MM.1S (cell line): ENCODE measurements around the gene CDC5L.

Experiments used
- DNase-seq: peaks from one replicate; pipeline ENCODE4 v3.0.0-alpha.2; 2015
- H2AFZ ChIP-seq: fragments of 300-600 bp; sonication (generic); 2 replicates; pipeline ENCODE4 v1.6.0; 2016; ENCODE audit warnings: antibody characterized with exemption, low read length
- H3F3A ChIP-seq: fragments of 300-600 bp; sonication (generic); 2 replicates; pipeline ENCODE4 v1.6.1; 2016; ENCODE audit warnings: mild to moderate bottlenecking, antibody characterized with exemption, low read length, moderate library complexity, mixed read lengths; ENCODE audit not compliant: insufficient read depth
- H3K27ac ChIP-seq: fragments of 300-600 bp; sonication (generic); 2 replicates; pipeline ENCODE4 v1.5.1; 2016; ENCODE audit warnings: mild to moderate bottlenecking, low read length
- H3K27me3 ChIP-seq: fragments of 300-600 bp; sonication (generic); replicated peaks from 2 replicates; pipeline ENCODE4 v1.6.0; 2016; ENCODE audit warnings: low read length; ENCODE audit not compliant: insufficient read depth
- H3K36me3 ChIP-seq: fragments of 300-600 bp; sonication (generic); replicated peaks from 2 replicates; pipeline ENCODE4 v1.6.1; 2016; ENCODE audit warnings: mild to moderate bottlenecking, low read length, mixed read lengths; ENCODE audit not compliant: insufficient read depth
- H3K4me1 ChIP-seq: fragments of 300-600 bp; sonication (generic); 2 replicates; pipeline ENCODE4 v1.6.1; 2016; ENCODE audit warnings: low read length, mixed read lengths
- H3K4me2 ChIP-seq: fragments of 300-600 bp; sonication (generic); 2 replicates; pipeline ENCODE4 v1.6.0; 2016; ENCODE audit warnings: low read depth, low read length
- H3K4me3 ChIP-seq: fragments of 300-600 bp; sonication (generic); 2 replicates; pipeline ENCODE4 v1.5.1; 2016; ENCODE audit warnings: low read length, mixed read lengths
- H3K79me2 ChIP-seq: fragments of 300-600 bp; sonication (generic); 2 replicates; pipeline ENCODE4 v1.6.1; 2016; ENCODE audit warnings: mixed run types, low read length, mixed read lengths
- H3K9ac ChIP-seq: fragments of 300-600 bp; sonication (generic); 2 replicates; pipeline ENCODE4 v1.6.1; 2016; ENCODE audit warnings: low read length, mixed read lengths
- H3K9me2 ChIP-seq: fragments of 300-600 bp; sonication (generic); replicated peaks from 2 replicates; pipeline ENCODE4 v1.6.1; 2016; ENCODE audit warnings: mild to moderate bottlenecking, low read length, mixed read lengths; ENCODE audit not compliant: insufficient read depth
- H3K9me3 ChIP-seq: fragments of 300-600 bp; sonication (generic); replicated peaks from 2 replicates; pipeline ENCODE4 v1.6.1; 2016; ENCODE audit warnings: mild to moderate bottlenecking, low read length, mixed read lengths; ENCODE audit not compliant: insufficient read depth
- H4K20me1 ChIP-seq: fragments of 300-600 bp; sonication (generic); 2 replicates; pipeline ENCODE4 v1.6.1; 2016; ENCODE audit warnings: mild to moderate bottlenecking, low read length, moderate library complexity, mixed read lengths; ENCODE audit not compliant: insufficient read depth
- EZH2 ChIP-seq: fragments of 300-600 bp; sonication (generic); optimal IDR thresholded peaks from 2 replicates; pipeline ENCODE3; 2017; ENCODE audit warnings: low read depth, mild to moderate bottlenecking, antibody characterized with exemption, low read length, mixed read lengths
- EZH2phosphoT487 ChIP-seq: fragments of 300-600 bp; sonication (generic); IDR thresholded peaks from 2 replicates; pipeline ENCODE4 v1.6.1; 2018; ENCODE audit warnings: antibody characterized with exemption, low read length
- TF ChIP-seq, protein P1 (sequence below): fragments of 300-600 bp; sonication (generic); IDR thresholded peaks from 2 replicates; pipeline ENCODE4 v1.5.1; 2016; ENCODE audit warnings: antibody characterized with exemption, low read length, mixed read lengths

Gene CDC5L

DNA sequence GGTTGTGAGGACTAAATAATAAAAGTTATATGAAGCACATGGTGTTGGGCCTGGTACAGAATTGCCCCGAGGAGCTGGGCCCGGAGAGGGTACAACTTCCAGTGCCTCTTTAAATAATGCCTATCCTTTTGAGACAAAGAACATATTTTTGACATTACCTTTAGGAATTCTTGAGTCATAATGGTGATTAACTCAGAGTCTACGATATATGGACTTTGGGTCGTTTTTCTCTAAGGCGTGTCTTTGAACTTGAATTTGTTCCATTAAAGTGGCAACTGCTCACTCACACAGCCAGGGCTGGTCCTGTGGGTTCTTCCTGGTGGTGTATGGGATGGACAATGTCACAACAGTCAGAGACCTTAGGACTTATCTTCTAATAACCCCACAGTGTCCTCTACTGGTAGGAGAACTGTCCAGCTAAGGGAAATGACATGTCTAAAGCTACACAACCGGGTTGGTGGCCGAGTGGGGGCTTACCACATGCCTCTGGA is 106.5 kb downstream of the CDC5L start:
- no peaks in the 10 kb centered on the region for H3K79me2 ChIP-seq
- no peak overlapping the region for H3K9ac ChIP-seq
- no peaks in the 10 kb centered on the region for H3K4me1 ChIP-seq
- no peak overlapping the region for H2AFZ ChIP-seq
- no peak overlapping the region for H3K4me3 ChIP-seq
- no peaks in the 10 kb centered on the region for H3K36me3 ChIP-seq
- no peaks in the 10 kb centered on the region for H4K20me1 ChIP-seq
- no peak overlapping the region for H3K27ac ChIP-seq
- DNase-seq: no peak
- no peaks in the 10 kb centered on the region for H3K9me2 ChIP-seq
- H3K4me2 ChIP-seq: no peak overlapping the region
- no peak for TF ChIP-seq EZH2
- TF ChIP-seq, protein P1, sequence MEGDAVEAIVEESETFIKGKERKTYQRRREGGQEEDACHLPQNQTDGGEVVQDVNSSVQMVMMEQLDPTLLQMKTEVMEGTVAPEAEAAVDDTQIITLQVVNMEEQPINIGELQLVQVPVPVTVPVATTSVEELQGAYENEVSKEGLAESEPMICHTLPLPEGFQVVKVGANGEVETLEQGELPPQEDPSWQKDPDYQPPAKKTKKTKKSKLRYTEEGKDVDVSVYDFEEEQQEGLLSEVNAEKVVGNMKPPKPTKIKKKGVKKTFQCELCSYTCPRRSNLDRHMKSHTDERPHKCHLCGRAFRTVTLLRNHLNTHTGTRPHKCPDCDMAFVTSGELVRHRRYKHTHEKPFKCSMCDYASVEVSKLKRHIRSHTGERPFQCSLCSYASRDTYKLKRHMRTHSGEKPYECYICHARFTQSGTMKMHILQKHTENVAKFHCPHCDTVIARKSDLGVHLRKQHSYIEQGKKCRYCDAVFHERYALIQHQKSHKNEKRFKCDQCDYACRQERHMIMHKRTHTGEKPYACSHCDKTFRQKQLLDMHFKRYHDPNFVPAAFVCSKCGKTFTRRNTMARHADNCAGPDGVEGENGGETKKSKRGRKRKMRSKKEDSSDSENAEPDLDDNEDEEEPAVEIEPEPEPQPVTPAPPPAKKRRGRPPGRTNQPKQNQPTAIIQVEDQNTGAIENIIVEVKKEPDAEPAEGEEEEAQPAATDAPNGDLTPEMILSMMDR: no peak
- no peak for TF ChIP-seq EZH2phosphoT487
- H3K27me3 ChIP-seq: no peaks in the 10 kb centered on the region
- no peaks in the 10 kb centered on the region for H3K9me3 ChIP-seq
- H3F3A ChIP-seq: no peaks in the 10 kb centered on the region

DNA sequence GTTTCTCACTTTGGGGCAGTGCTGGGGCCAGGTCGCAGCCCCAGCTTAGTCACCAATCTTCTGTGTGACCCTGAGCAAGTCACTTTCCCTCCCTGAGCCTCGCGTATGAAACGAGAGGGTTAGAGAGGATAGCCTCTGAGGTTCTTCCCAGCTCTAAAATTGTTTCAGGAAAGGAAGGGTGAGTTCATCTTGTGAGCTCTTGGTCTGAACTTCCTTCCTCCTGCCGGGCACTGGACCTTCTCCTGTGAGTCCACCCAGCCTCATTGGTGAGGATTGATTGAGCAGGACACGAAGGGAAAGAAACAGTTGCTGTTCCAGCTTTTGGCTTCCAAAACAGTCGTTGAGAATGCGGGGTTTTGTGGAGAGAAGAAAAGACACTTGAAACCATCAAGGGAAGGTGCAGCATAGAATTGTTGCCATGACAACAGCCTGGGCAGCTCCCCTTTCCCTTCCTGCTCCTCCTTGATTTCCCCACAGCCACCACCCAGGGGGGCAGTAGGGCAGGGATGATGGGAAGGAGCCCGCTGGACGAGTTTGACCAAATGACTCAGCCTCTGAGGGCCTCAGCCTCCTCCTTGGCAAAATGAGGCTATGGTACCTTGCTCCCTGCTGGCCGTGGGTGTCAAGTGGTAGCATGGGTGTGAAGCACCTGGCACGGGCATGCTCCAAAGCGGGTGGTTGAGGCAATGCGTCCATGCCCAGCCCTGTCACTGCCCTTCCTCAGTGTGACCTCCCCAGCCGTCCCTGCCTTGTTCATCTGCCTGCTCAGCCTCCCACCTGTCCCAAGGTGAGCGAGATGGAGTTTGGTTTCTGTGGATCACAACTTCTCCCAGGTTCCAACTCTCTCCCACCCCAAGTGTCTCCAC is 107.8 kb downstream of the CDC5L start:
- no peak overlapping the region for H3K4me2 ChIP-seq
- no peaks in the 10 kb centered on the region for H3K9me3 ChIP-seq
- no peaks in the 10 kb centered on the region for H3F3A ChIP-seq
- H3K27ac ChIP-seq: no peak overlapping the region
- H3K4me1 ChIP-seq: no peaks in the 10 kb centered on the region
- H3K27me3 ChIP-seq: no peaks in the 10 kb centered on the region
- no peak for DNase-seq
- H3K79me2 ChIP-seq: no peaks in the 10 kb centered on the region
- no peaks in the 10 kb centered on the region for H3K36me3 ChIP-seq
- TF ChIP-seq, protein P1: no peak
- TF ChIP-seq EZH2 (no peak), EZH2phosphoT487 (no peak)
- no peaks in the 10 kb centered on the region for H3K9me2 ChIP-seq
- H3K9ac ChIP-seq: no peak overlapping the region
- H4K20me1 ChIP-seq: no peaks in the 10 kb centered on the region
- no peak overlapping the region for H3K4me3 ChIP-seq
- H2AFZ ChIP-seq: no peak overlapping the region

DNA sequence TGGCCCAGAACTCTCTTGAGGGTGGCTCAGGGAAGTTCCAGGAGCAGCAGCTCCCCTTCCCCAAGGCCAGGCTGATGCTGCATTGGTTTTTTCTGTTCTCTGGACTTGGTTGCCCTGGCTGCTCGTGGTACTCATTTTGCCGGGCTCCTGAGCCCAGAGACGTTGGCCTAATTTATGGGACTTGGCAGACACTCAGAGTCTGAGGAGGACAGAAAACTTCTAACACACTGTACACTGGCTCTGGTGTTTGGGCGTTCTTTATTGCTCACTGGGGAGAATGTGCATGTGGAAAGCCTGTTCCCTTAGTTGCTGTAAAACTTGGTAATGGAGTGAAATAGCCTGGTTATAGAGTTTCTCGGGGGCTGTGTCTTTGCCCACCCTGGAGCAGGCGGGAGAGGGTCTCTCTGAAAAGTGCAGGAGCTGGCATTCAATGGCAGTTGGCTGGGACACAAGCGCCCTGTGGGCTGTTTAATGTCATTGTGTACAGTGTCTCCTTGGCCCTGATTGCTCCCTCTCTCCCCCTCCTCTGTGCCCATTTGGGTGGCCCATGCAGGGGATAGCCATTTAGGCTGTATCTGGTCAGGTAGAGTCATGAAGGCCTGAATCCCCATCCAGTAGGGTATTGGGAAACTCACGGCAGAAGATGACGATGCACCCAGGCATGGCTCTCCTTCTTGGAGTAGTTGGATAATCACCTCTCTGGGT is 109.3 kb downstream of the CDC5L start:
- Histone ChIP-seq H3K36me3 (no peaks in the 10 kb centered on the region), H3K9me2 (no peaks in the 10 kb centered on the region), H3K9me3 (no peaks in the 10 kb centered on the region), H3F3A (no peaks in the 10 kb centered on the region), H3K27ac (no peak overlapping the region), H3K4me3 (no peak overlapping the region), H3K4me1 (no peaks in the 10 kb centered on the region), H3K9ac (no peak overlapping the region), H2AFZ (no peak overlapping the region), H3K4me2 (no peak overlapping the region), H3K79me2 (no peaks in the 10 kb centered on the region), H4K20me1 (no peaks in the 10 kb centered on the region), H3K27me3 (no peaks in the 10 kb centered on the region)
- DNase-seq: no peak
- TF ChIP-seq EZH2 (no peak), EZH2phosphoT487 (no peak)
- TF ChIP-seq, protein P1: no peak
